HepG2 (cell line): Measurements from ENCODE around the gene ZC3H14. TPM values are rescaled to one million over a fixed set of nuclear protein-coding genes. Genes with fewer than 3 reads are reported as not detected.

ENCODE experiments used
- AHDC1 ChIP-seq: sonication (generic); formaldehyde crosslinking; IDR thresholded peaks from 2 replicates; pipeline ENCODE4 v1.5.1; 2020; ENCODE audit warnings: mild to moderate bottlenecking, missing genetic modification reagents, borderline replicate concordance
- FOXJ3 ChIP-seq: sonication (generic); formaldehyde crosslinking; IDR thresholded peaks from 2 replicates; pipeline ENCODE4 v1.4.0; 2020; ENCODE audit warnings: missing genetic modification reagents, mild to moderate bottlenecking, borderline replicate concordance
- HNF1A ChIP-seq, 2 experiments: sonication (generic) in 1 of 2; formaldehyde crosslinking in 1 of 2; IDR thresholded peaks; 2 replicates each; pipeline versions ENCODE4 v1.4.0 to v1.6.1; 2016 to 2020; ENCODE audit warnings: borderline replicate concordance in 1 of 2, low read depth in 1 of 2, mild to moderate bottlenecking in 1 of 2, missing genetic modification reagents in 1 of 2
- HNF4G ChIP-seq, 2 experiments: sonication (generic) in 1 of 2; formaldehyde crosslinking in 1 of 2; IDR thresholded peaks; 2 replicates each; pipeline versions ENCODE4 v1.4.0 to v1.6.1; 2011 to 2020; ENCODE audit warnings: borderline replicate concordance in 2 of 2, low read depth in 2 of 2, mild to moderate bottlenecking in 2 of 2, low read length in 1 of 2, missing genetic modification reagents in 1 of 2, moderate library complexity in 1 of 2
- HOXD1 ChIP-seq: sonication (generic); formaldehyde crosslinking; IDR thresholded peaks from 2 replicates; pipeline ENCODE4 v1.5.0; 2020; ENCODE audit warnings: missing genetic modification reagents
- JUND ChIP-seq: sonication (generic); formaldehyde crosslinking; IDR thresholded peaks from 2 replicates; pipeline ENCODE4 v1.8.0; 2022; ENCODE audit warnings: mild to moderate bottlenecking, missing genetic modification reagents
- MTF2 ChIP-seq: sonication (generic); formaldehyde crosslinking; IDR thresholded peaks from 2 replicates; pipeline ENCODE4 v1.5.0; 2020; ENCODE audit warnings: missing genetic modification reagents, borderline replicate concordance
- NCOR1 ChIP-seq: fragments of 200-600 bp; sonication (generic); IDR thresholded peaks from 2 replicates; pipeline ENCODE4 v1.7.0; 2017; ENCODE audit warnings: antibody characterized with exemption, low read length, borderline replicate concordance
- SP4 ChIP-seq: sonication (generic); formaldehyde crosslinking; IDR thresholded peaks from 2 replicates; pipeline ENCODE4 v1.8.1; 2023; ENCODE audit warnings: mild to moderate bottlenecking, missing genetic modification reagents
- STAG1 ChIP-seq: sonication (generic); formaldehyde crosslinking; IDR thresholded peaks from 2 replicates; pipeline ENCODE4 v1.4.0; 2020; ENCODE audit warnings: missing genetic modification reagents
- TEAD2 ChIP-seq: sonication (generic); formaldehyde crosslinking; IDR thresholded peaks from 2 replicates; pipeline ENCODE4 v1.9.0; 2021; ENCODE audit warnings: missing genetic modification reagents
- ZNF20 ChIP-seq: sonication (generic); formaldehyde crosslinking; IDR thresholded peaks from 2 replicates; pipeline ENCODE4 v1.4.0; 2020; ENCODE audit warnings: mild to moderate bottlenecking, moderate library complexity, missing genetic modification reagents
- ZNF543 ChIP-seq: sonication (generic); formaldehyde crosslinking; IDR thresholded peaks from 2 replicates; pipeline ENCODE4 v1.4.0; 2020; ENCODE audit warnings: mild to moderate bottlenecking, missing genetic modification reagents
- ZNF556 ChIP-seq: sonication (generic); formaldehyde crosslinking; IDR thresholded peaks from 2 replicates; pipeline ENCODE4 v1.4.0; 2020; ENCODE audit warnings: mild to moderate bottlenecking, missing genetic modification reagents, borderline replicate concordance
- ZNF670 ChIP-seq: sonication (generic); formaldehyde crosslinking; IDR thresholded peaks from 2 replicates; pipeline ENCODE4 v1.8.0; 2022; ENCODE audit warnings: mild to moderate bottlenecking, missing genetic modification reagents, borderline replicate concordance
- ZNF777 ChIP-seq: sonication (generic); formaldehyde crosslinking; IDR thresholded peaks from 2 replicates; pipeline ENCODE4 v1.4.0; 2020; ENCODE audit warnings: missing genetic modification reagents
- ZSCAN29 ChIP-seq: sonication (generic); formaldehyde crosslinking; conservative IDR thresholded peaks from 2 replicates; pipeline ENCODE4 v1.4.0; 2020; ENCODE audit warnings: mild to moderate bottlenecking, missing genetic modification reagents
- polyA plus RNA-seq, 8 experiments: library from polyadenylated mRNA; depleted of rRNA in 3 of 8; stranded (reverse) in 7 of 8; unstranded in 1 of 8; fragments of >200 nt; fragmentation: Illumina TruSeq in 4 of 8; extraction: Trizol in 4 of 8; gene quantifications; 2 replicates each; pipeline versions ENCODE4 v1.2.1 to v1.2.3, GENCODE V29; 2011 to 2016; ENCODE audit warnings: low read depth in 4 of 8, missing spikeins in 1 of 8, mixed read lengths in 1 of 8; ENCODE audit not compliant: insufficient read depth in 1 of 8
- total RNA-seq, 5 experiments: library from RNA; depleted of rRNA; stranded (reverse); fragments of >200 nt; fragmentation: Illumina TruSeq; extraction: Trizol; gene quantifications; 2 replicates each; pipeline ENCODE4 v1.2.3, GENCODE V29; 2016; ENCODE audit warnings: low read depth in 1 of 5

The ZC3H14 gene
- total and polyA plus RNA-seq, 2 of the 13 experiments (the other 11 are each of a cell fraction or from before 2014, with no cell fraction given): 65.1 to 67.5 TPM

- no peak for TF ChIP-seq HNF1A (IDR thresholded peaks at IDR 0.05; ENCODE audit: low read depth)
- TF ChIP-seq HNF1A (CRISPR knock-in tag; IDR thresholded peaks at IDR 0.05; ENCODE audit: borderline replicate concordance): peak; percentile 65; the same call in 1 of the 2 replicates
- TF ChIP-seq ZNF556 (CRISPR knock-in tag): peak; percentile 94
- no peak for TF ChIP-seq TEAD2 (CRISPR knock-in tag)
- no peak for TF ChIP-seq HOXD1
- no peak for TF ChIP-seq FOXJ3
- peak; percentile 95; the same call in 1 of the 2 replicates for TF ChIP-seq ZNF670 (CRISPR knock-in tag)
- 0 out of 2 replicates have a peak, but pooled peaks have one; percentile 35 for TF ChIP-seq AHDC1 (CRISPR knock-in tag)
- TF ChIP-seq STAG1: no peak; the same call in 1 of the 2 replicates
- TF ChIP-seq MTF2 (CRISPR knock-in tag): no peak
- TF ChIP-seq ZNF543 (CRISPR knock-in tag): 0 out of 2 replicates have a peak, but pooled peaks have one; percentile 70
- TF ChIP-seq SP4 (CRISPR knock-in tag): peak; percentile 73
- TF ChIP-seq HNF4G (IDR thresholded peaks at IDR 0.05; ENCODE audit: borderline replicate concordance, low read depth, low read length): peak; percentile 20; the same call in 1 of the 2 replicates
- peak; percentile 33; the same call in 1 of the 2 replicates for TF ChIP-seq HNF4G (CRISPR knock-in tag; IDR thresholded peaks at IDR 0.05; ENCODE audit: borderline replicate concordance, low read depth)
- TF ChIP-seq JUND (CRISPR knock-in tag): no peak; the same call in 1 of the 2 replicates
- TF ChIP-seq ZNF20: peak; percentile 71; the same call in 1 of the 2 replicates
- 0 out of 2 replicates have a peak, but pooled peaks have one; percentile 65 for TF ChIP-seq ZSCAN29 (CRISPR knock-in tag)
- TF ChIP-seq NCOR1: no peak
- peak; percentile 78 for TF ChIP-seq ZNF777 (CRISPR knock-in tag)
Observed at GRCh38 chr14:88562831-88563686, at the start of gene ZC3H14 (continued).
